Osteocyte (in vitro differentiated cells): ENCODE measurements around the gene IL36A. TPM values are rescaled to one million over a fixed set of nuclear protein-coding genes. Genes with fewer than 3 reads are reported as not detected.

Source experiments
- DNase-seq: peaks from one replicate; pipeline ENCODE4 v3.0.0; 2021; ENCODE audit warnings: mixed read lengths; ENCODE audit not compliant: unreplicated experiment; ENCODE audit errors: extremely low spot score
- H3K27ac Mint-ChIP-seq: one replicate; pipeline ENCODE4 v1.8.0; 2021; ENCODE audit warnings: mild to moderate bottlenecking, mixed read lengths; ENCODE audit not compliant: unreplicated experiment
- H3K27me3 Mint-ChIP-seq: one replicate; pipeline ENCODE4 v1.8.0; 2021; ENCODE audit warnings: mixed read lengths; ENCODE audit not compliant: unreplicated experiment
- H3K36me3 Mint-ChIP-seq: one replicate; pipeline ENCODE4 v1.8.0; 2021; ENCODE audit warnings: mixed read lengths; ENCODE audit not compliant: unreplicated experiment
- H3K4me1 Mint-ChIP-seq: one replicate; pipeline ENCODE4 v1.8.0; 2021; ENCODE audit warnings: mixed read lengths; ENCODE audit not compliant: unreplicated experiment
- H3K4me3 Mint-ChIP-seq: one replicate; pipeline ENCODE4 v1.8.0; 2021; ENCODE audit warnings: mild to moderate bottlenecking, moderate library complexity, mixed read lengths; ENCODE audit not compliant: unreplicated experiment
- H3K9me3 Mint-ChIP-seq: one replicate; pipeline ENCODE4 v1.8.0; 2021; ENCODE audit warnings: mixed read lengths; ENCODE audit not compliant: unreplicated experiment
- CTCF ChIP-seq: fragments of 200-600 bp; sonication (generic); IDR thresholded peaks from 2 replicates; pipeline ENCODE4 v1.5.0; 2021; ENCODE audit warnings: antibody characterized with exemption, mild to moderate bottlenecking, moderate library complexity
- total RNA-seq: library from RNA; stranded (reverse); gene quantifications from 2 replicates; pipeline ENCODE4 v1.2.1, GENCODE V29; 2021

IL36A gene
- total RNA-seq, 1 donor from 2014 or later = not detected

GRCh38 chr2:113018509-113018908 is 13.2 kb downstream of the IL36A start:
- no peak overlapping the region for H3K4me3 Mint-ChIP-seq
- peaks cover 48% of the 10 kb centered on the region for H3K27me3 Mint-ChIP-seq
- H3K9me3 Mint-ChIP-seq = no peaks in the 10 kb centered on the region
- H3K36me3 Mint-ChIP-seq = no peaks in the 10 kb centered on the region
- TF ChIP-seq CTCF = no peak
- H3K27ac Mint-ChIP-seq = no peak overlapping the region
- no peaks in the 10 kb centered on the region for H3K4me1 Mint-ChIP-seq
- no peak for DNase-seq

GRCh38 chr2:113021312-113021711 is 16.1 kb downstream of the IL36A start:
- no peaks in the 10 kb centered on the region for H3K4me1 Mint-ChIP-seq
- H3K4me3 Mint-ChIP-seq = no peak overlapping the region
- DNase-seq = no peak
- no peaks in the 10 kb centered on the region for H3K9me3 Mint-ChIP-seq
- H3K27ac Mint-ChIP-seq = no peak overlapping the region
- no peaks in the 10 kb centered on the region for H3K36me3 Mint-ChIP-seq
- TF ChIP-seq CTCF = no peak
- peaks cover 63% of the 10 kb centered on the region for H3K27me3 Mint-ChIP-seq

- no peak for DNase-seq
- TF ChIP-seq CTCF = no peak
- Mint-ChIP-seq H3K27me3 (peaks cover 69% of the 10 kb centered on the region), H3K9me3 (no peaks in the 10 kb centered on the region), H3K36me3 (no peaks in the 10 kb centered on the region), H3K27ac (no peak overlapping the region), H3K4me1 (no peaks in the 10 kb centered on the region), H3K4me3 (no peak overlapping the region)
Observed at GRCh38 chr2:113024764-113025163, 19.5 kb downstream of the IL36A start.

GRCh38 chr2:113025737-113026136 is 20.5 kb downstream of the IL36A start:
- DNase-seq = no peak
- no peak for TF ChIP-seq CTCF
- H3K9me3 Mint-ChIP-seq = no peaks in the 10 kb centered on the region
- H3K27me3 Mint-ChIP-seq = peaks cover 72% of the 10 kb centered on the region
- no peak overlapping the region for H3K27ac Mint-ChIP-seq
- H3K4me3 Mint-ChIP-seq = no peak overlapping the region
- H3K36me3 Mint-ChIP-seq = no peaks in the 10 kb centered on the region
- no peaks in the 10 kb centered on the region for H3K4me1 Mint-ChIP-seq

GRCh38 chr2:113027691-113028090 is 22.4 kb downstream of the IL36A start:
- DNase-seq = no peak
- Mint-ChIP-seq H3K4me1 (no peaks in the 10 kb centered on the region), H3K36me3 (no peaks in the 10 kb centered on the region), H3K27me3 (peaks cover 84% of the 10 kb centered on the region), H3K9me3 (no peaks in the 10 kb centered on the region), H3K4me3 (no peak overlapping the region), H3K27ac (no peak overlapping the region)
- no peak for TF ChIP-seq CTCF
